HL-60 (cell line): ENCODE measurements around the gene FAM184B.

Experiments used
- DNase-seq, 2 experiments: peaks; one replicate each; pipeline ENCODE4 v3.0.0-alpha.2; 2010 to 2020; ENCODE audit warnings: low read depth in 1 of 2, low spot score in 1 of 2
- H3K27ac ChIP-seq: fragments of 250-450 bp; sonication (Bioruptor Pico); replicated peaks from 2 replicates; pipeline ENCODE4 v1.5.1; 2020; ENCODE audit warnings: mild to moderate bottlenecking, moderate library complexity
- H3K27me3 ChIP-seq: fragments of 250-450 bp; sonication (Bioruptor Pico); 2 replicates; pipeline ENCODE4 v1.5.1; 2021; ENCODE audit warnings: mild to moderate bottlenecking, moderate library complexity; ENCODE audit not compliant: insufficient read depth, poor library complexity, severe bottlenecking
- H3K4me3 ChIP-seq: replicated peaks from 2 replicates; pipeline ENCODE4 v1.5.1; 2011; ENCODE audit warnings: mild to moderate bottlenecking, control low read depth, low read length; ENCODE audit not compliant: insufficient read depth
- CTCF ChIP-seq: IDR thresholded peaks from one replicate; pipeline ENCODE4 v1.5.1; 2011; ENCODE audit warnings: low read length, control low read depth, inconsistent platforms; ENCODE audit not compliant: insufficient read depth
- GABPA ChIP-seq: IDR thresholded peaks from 2 replicates; pipeline ENCODE4 v1.6.1; 2012; ENCODE audit warnings: low read depth
- POLR2AphosphoS5 ChIP-seq: IDR thresholded peaks from 2 replicates; pipeline ENCODE4 v1.6.1; 2012; ENCODE audit warnings: low read depth
- REST ChIP-seq: IDR thresholded peaks from 2 replicates; pipeline ENCODE4 v1.6.1; 2012; ENCODE audit warnings: low read depth; ENCODE audit not compliant: insufficient replicate concordance
- SPI1 ChIP-seq: IDR thresholded peaks from 2 replicates; pipeline ENCODE4 v1.6.1; 2012; ENCODE audit warnings: low read depth, mild to moderate bottlenecking, borderline replicate concordance

FAM184B gene

GRCh38 chr4:17758485-17758884, 22.9 kb downstream of the FAM184B start:
- Histone ChIP-seq H3K27ac (no peak overlapping the region), H3K4me3 (no peak overlapping the region), H3K27me3 (no peaks in the 10 kb centered on the region)
- DNase-seq = no peak
- TF ChIP-seq SPI1 (no peak), CTCF (no peak), REST (no peak), GABPA (no peak), POLR2AphosphoS5 (no peak)

- TF ChIP-seq SPI1 = no peak
- TF ChIP-seq GABPA = no peak
- no peak for TF ChIP-seq CTCF
- TF ChIP-seq REST = no peak
- Histone ChIP-seq H3K4me3 (no peak overlapping the region), H3K27ac (no peak overlapping the region), H3K27me3 (no peaks in the 10 kb centered on the region)
- DNase-seq = no peak
Measured at GRCh38 chr4:17757621-17758020, 23.8 kb downstream of the FAM184B start.

GRCh38 chr4:17753646-17754045, 27.8 kb downstream of the FAM184B start:
- H3K27ac ChIP-seq = no peak overlapping the region
- H3K27me3 ChIP-seq = no peaks in the 10 kb centered on the region
- no peak for TF ChIP-seq POLR2AphosphoS5
- no peak for TF ChIP-seq SPI1
- no peak for TF ChIP-seq CTCF
- TF ChIP-seq GABPA = no peak
- no peak for TF ChIP-seq REST
- DNase-seq = no peak
- H3K4me3 ChIP-seq = no peak overlapping the region
